MM.1S (cell line): ENCODE results near the gene KPNA4.

Source experiments
- DNase-seq: peaks from one replicate; pipeline ENCODE4 v3.0.0-alpha.2; 2015
- H2AFZ ChIP-seq: fragments of 300-600 bp; sonication (generic); 2 replicates; pipeline ENCODE4 v1.6.0; 2016; ENCODE audit warnings: antibody characterized with exemption, low read length
- H3F3A ChIP-seq: fragments of 300-600 bp; sonication (generic); 2 replicates; pipeline ENCODE4 v1.6.1; 2016; ENCODE audit warnings: mild to moderate bottlenecking, antibody characterized with exemption, low read length, moderate library complexity, mixed read lengths; ENCODE audit not compliant: insufficient read depth
- H3K27ac ChIP-seq: fragments of 300-600 bp; sonication (generic); 2 replicates; pipeline ENCODE4 v1.5.1; 2016; ENCODE audit warnings: mild to moderate bottlenecking, low read length
- H3K27me3 ChIP-seq: fragments of 300-600 bp; sonication (generic); replicated peaks from 2 replicates; pipeline ENCODE4 v1.6.0; 2016; ENCODE audit warnings: low read length; ENCODE audit not compliant: insufficient read depth
- H3K36me3 ChIP-seq: fragments of 300-600 bp; sonication (generic); replicated peaks from 2 replicates; pipeline ENCODE4 v1.6.1; 2016; ENCODE audit warnings: mild to moderate bottlenecking, low read length, mixed read lengths; ENCODE audit not compliant: insufficient read depth
- H3K4me1 ChIP-seq: fragments of 300-600 bp; sonication (generic); 2 replicates; pipeline ENCODE4 v1.6.1; 2016; ENCODE audit warnings: low read length, mixed read lengths
- H3K4me2 ChIP-seq: fragments of 300-600 bp; sonication (generic); 2 replicates; pipeline ENCODE4 v1.6.0; 2016; ENCODE audit warnings: low read depth, low read length
- H3K4me3 ChIP-seq: fragments of 300-600 bp; sonication (generic); 2 replicates; pipeline ENCODE4 v1.5.1; 2016; ENCODE audit warnings: low read length, mixed read lengths
- H3K79me2 ChIP-seq: fragments of 300-600 bp; sonication (generic); 2 replicates; pipeline ENCODE4 v1.6.1; 2016; ENCODE audit warnings: mixed run types, low read length, mixed read lengths
- H3K9ac ChIP-seq: fragments of 300-600 bp; sonication (generic); 2 replicates; pipeline ENCODE4 v1.6.1; 2016; ENCODE audit warnings: low read length, mixed read lengths
- H3K9me2 ChIP-seq: fragments of 300-600 bp; sonication (generic); replicated peaks from 2 replicates; pipeline ENCODE4 v1.6.1; 2016; ENCODE audit warnings: mild to moderate bottlenecking, low read length, mixed read lengths; ENCODE audit not compliant: insufficient read depth
- H3K9me3 ChIP-seq: fragments of 300-600 bp; sonication (generic); replicated peaks from 2 replicates; pipeline ENCODE4 v1.6.1; 2016; ENCODE audit warnings: mild to moderate bottlenecking, low read length, mixed read lengths; ENCODE audit not compliant: insufficient read depth
- H4K20me1 ChIP-seq: fragments of 300-600 bp; sonication (generic); 2 replicates; pipeline ENCODE4 v1.6.1; 2016; ENCODE audit warnings: mild to moderate bottlenecking, low read length, moderate library complexity, mixed read lengths; ENCODE audit not compliant: insufficient read depth
- EZH2 ChIP-seq: fragments of 300-600 bp; sonication (generic); optimal IDR thresholded peaks from 2 replicates; pipeline ENCODE3; 2017; ENCODE audit warnings: low read depth, mild to moderate bottlenecking, antibody characterized with exemption, low read length, mixed read lengths
- EZH2phosphoT487 ChIP-seq: fragments of 300-600 bp; sonication (generic); IDR thresholded peaks from 2 replicates; pipeline ENCODE4 v1.6.1; 2018; ENCODE audit warnings: antibody characterized with exemption, low read length
- TF ChIP-seq, protein P1 (sequence below): fragments of 300-600 bp; sonication (generic); IDR thresholded peaks from 2 replicates; pipeline ENCODE4 v1.5.1; 2016; ENCODE audit warnings: antibody characterized with exemption, low read length, mixed read lengths

The KPNA4 gene

DNA sequence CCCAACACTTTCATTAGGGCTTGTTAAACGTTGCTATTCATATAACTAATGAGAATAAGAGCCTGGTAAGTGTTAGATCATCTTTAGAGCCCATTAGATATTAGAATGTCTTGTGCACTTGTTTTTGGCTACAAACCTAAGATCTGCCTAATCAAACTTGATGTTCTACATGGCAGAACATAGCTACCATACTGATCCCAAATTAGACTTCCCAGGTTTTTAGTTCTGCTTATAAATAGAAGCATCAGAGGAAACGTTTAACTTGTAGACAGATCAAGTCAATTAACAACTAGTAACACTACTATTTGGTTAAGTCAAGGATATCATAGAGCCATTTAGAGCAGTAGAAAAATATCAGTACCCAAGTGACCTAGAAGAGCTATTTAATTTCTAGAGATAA lies 11.7 kb upstream of the KPNA4 start:
- Histone ChIP-seq H2AFZ (no peak overlapping the region), H3K79me2 (no peaks in the 10 kb centered on the region), H3K4me1 (no peaks in the 10 kb centered on the region), H3K4me3 (no peak overlapping the region), H4K20me1 (no peaks in the 10 kb centered on the region), H3K9ac (no peak overlapping the region), H3K9me2 (no peaks in the 10 kb centered on the region), H3K27me3 (no peaks in the 10 kb centered on the region), H3K27ac (no peak overlapping the region), H3K4me2 (no peak overlapping the region), H3F3A (no peaks in the 10 kb centered on the region), H3K36me3 (no peaks in the 10 kb centered on the region), H3K9me3 (no peaks in the 10 kb centered on the region)
- TF ChIP-seq, protein P1, sequence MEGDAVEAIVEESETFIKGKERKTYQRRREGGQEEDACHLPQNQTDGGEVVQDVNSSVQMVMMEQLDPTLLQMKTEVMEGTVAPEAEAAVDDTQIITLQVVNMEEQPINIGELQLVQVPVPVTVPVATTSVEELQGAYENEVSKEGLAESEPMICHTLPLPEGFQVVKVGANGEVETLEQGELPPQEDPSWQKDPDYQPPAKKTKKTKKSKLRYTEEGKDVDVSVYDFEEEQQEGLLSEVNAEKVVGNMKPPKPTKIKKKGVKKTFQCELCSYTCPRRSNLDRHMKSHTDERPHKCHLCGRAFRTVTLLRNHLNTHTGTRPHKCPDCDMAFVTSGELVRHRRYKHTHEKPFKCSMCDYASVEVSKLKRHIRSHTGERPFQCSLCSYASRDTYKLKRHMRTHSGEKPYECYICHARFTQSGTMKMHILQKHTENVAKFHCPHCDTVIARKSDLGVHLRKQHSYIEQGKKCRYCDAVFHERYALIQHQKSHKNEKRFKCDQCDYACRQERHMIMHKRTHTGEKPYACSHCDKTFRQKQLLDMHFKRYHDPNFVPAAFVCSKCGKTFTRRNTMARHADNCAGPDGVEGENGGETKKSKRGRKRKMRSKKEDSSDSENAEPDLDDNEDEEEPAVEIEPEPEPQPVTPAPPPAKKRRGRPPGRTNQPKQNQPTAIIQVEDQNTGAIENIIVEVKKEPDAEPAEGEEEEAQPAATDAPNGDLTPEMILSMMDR: no peak
- TF ChIP-seq EZH2phosphoT487 (no peak), EZH2 (no peak)
- no peak for DNase-seq

GRCh38 chr3:160576621-160577020 lies 11.2 kb upstream of the KPNA4 start:
- H3F3A ChIP-seq: no peaks in the 10 kb centered on the region
- H3K4me1 ChIP-seq: no peaks in the 10 kb centered on the region
- no peaks in the 10 kb centered on the region for H3K9me2 ChIP-seq
- TF ChIP-seq EZH2phosphoT487 (no peak), EZH2 (no peak)
- TF ChIP-seq, protein P1: no peak
- H3K27me3 ChIP-seq: no peaks in the 10 kb centered on the region
- no peak overlapping the region for H3K27ac ChIP-seq
- H3K36me3 ChIP-seq: no peaks in the 10 kb centered on the region
- no peak overlapping the region for H2AFZ ChIP-seq
- H4K20me1 ChIP-seq: no peaks in the 10 kb centered on the region
- no peak overlapping the region for H3K9ac ChIP-seq
- no peaks in the 10 kb centered on the region for H3K79me2 ChIP-seq
- no peak overlapping the region for H3K4me3 ChIP-seq
- no peak for DNase-seq
- H3K4me2 ChIP-seq: no peak overlapping the region
- no peaks in the 10 kb centered on the region for H3K9me3 ChIP-seq

- Histone ChIP-seq H4K20me1 (no peaks in the 10 kb centered on the region), H3K36me3 (no peaks in the 10 kb centered on the region), H2AFZ (no peak overlapping the region), H3K4me3 (no peak overlapping the region), H3K9ac (no peak overlapping the region), H3K27me3 (no peaks in the 10 kb centered on the region), H3K4me2 (no peak overlapping the region), H3K79me2 (no peaks in the 10 kb centered on the region), H3K27ac (no peak overlapping the region), H3F3A (no peaks in the 10 kb centered on the region), H3K9me2 (no peaks in the 10 kb centered on the region), H3K4me1 (no peaks in the 10 kb centered on the region), H3K9me3 (no peaks in the 10 kb centered on the region)
- DNase-seq: no peak
- TF ChIP-seq EZH2phosphoT487 (no peak), EZH2 (no peak)
- TF ChIP-seq, protein P1: no peak
These were observed 10.2 kb upstream of the KPNA4 start for GRCh38 chr3:160575589-160575988.
